Panc1 (cell line): Measurements from ENCODE around the gene HOXD3. TPM values are rescaled to one million over a fixed set of nuclear protein-coding genes. Genes with fewer than 3 reads are reported as not detected.

Source experiments
- ATAC-seq: fragments of 200-7000 bp; cut with Tn5 transposase; 2 replicates; pipeline ENCODE4 v1.9.1; 2020; ENCODE audit warnings: mild to moderate bottlenecking, moderate library complexity
- BruUV-seq: library from RNA; stranded (reverse); fragments of 400-500 nt; replicated peaks from 2 replicates; lab custom pipeline; 2021; lab: Mats Ljungman, UMichigan
- CTCF ChIA-PET: fragments of 300-600 bp; sonication (Branson Sonifier 250); formaldehyde crosslinking; loops from one replicate; lab custom pipeline; 2022; ENCODE audit warnings: antibody characterized with exemption; lab: Charles Lee
- POLR2A ChIA-PET: fragments of 300-600 bp; sonication (Branson Sonifier 250); formaldehyde crosslinking; loops from one replicate; lab custom pipeline; 2022; ENCODE audit warnings: antibody characterized with exemption; lab: Charles Lee
- DNase-seq: peaks from one replicate; pipeline ENCODE4 v3.0.0-alpha.2; 2010; ENCODE audit warnings: low read depth, low spot score
- H3K27ac ChIP-seq: 2 replicates; pipeline ENCODE4 v1.5.1; 2011; ENCODE audit warnings: mild to moderate bottlenecking, low read length, inconsistent platforms
- H3K27me3 ChIP-seq: fragments of 200-500 bp; sonication (Bioruptor generic); 2 replicates; pipeline ENCODE4 v1.6.0; 2014; ENCODE audit warnings: low read length, inconsistent platforms; ENCODE audit not compliant: control insufficient read depth, insufficient read depth
- H3K36me3 ChIP-seq: fragments of 200-500 bp; sonication (Bioruptor generic); 2 replicates; pipeline ENCODE4 v1.5.1; 2014; ENCODE audit warnings: inconsistent platforms, mild to moderate bottlenecking, low read length, moderate library complexity; ENCODE audit not compliant: control insufficient read depth, insufficient read depth
- H3K4me1 ChIP-seq: 2 replicates; pipeline ENCODE4 v1.5.1; 2011; ENCODE audit warnings: inconsistent platforms, mild to moderate bottlenecking, low read length, moderate library complexity; ENCODE audit not compliant: control insufficient read depth, insufficient read depth
- H3K4me3 ChIP-seq, 2 experiments: 2 replicates each; pipeline ENCODE4 v1.5.1; 2011 to 2012; ENCODE audit warnings: low read depth in 2 of 2, low read length in 2 of 2, mild to moderate bottlenecking in 2 of 2, inconsistent platforms in 1 of 2, moderate library complexity in 1 of 2
- H3K9me3 ChIP-seq: fragments of 200-500 bp; sonication (Bioruptor generic); 2 replicates; pipeline ENCODE4 v1.5.1; 2014; ENCODE audit warnings: low read depth, mild to moderate bottlenecking, inconsistent platforms, low read length, moderate library complexity; ENCODE audit not compliant: control insufficient read depth, insufficient read depth
- CTCF ChIP-seq: fragments of 450-650 bp; IDR thresholded peaks from 2 replicates; pipeline ENCODE4 v1.5.1; 2017; ENCODE audit warnings: mild to moderate bottlenecking
- POLR2AphosphoS5 ChIP-seq: IDR thresholded peaks from 2 replicates; pipeline ENCODE4 v1.6.1; 2012; ENCODE audit warnings: mild to moderate bottlenecking, low read depth, low read length, moderate library complexity
- REST ChIP-seq, 2 experiments: IDR thresholded peaks; 2 replicates each; pipeline ENCODE4 v1.6.1; 2011 to 2012; ENCODE audit warnings: low read depth in 2 of 2, control low read depth in 1 of 2, low read length in 1 of 2, mild to moderate bottlenecking in 1 of 2, moderate library complexity in 1 of 2; ENCODE audit not compliant: insufficient read depth in 1 of 2
- SIN3A ChIP-seq: IDR thresholded peaks from 2 replicates; pipeline ENCODE4 v1.6.1; 2012; ENCODE audit warnings: low read depth, mild to moderate bottlenecking, low read length, moderate library complexity, borderline replicate concordance; ENCODE audit not compliant: insufficient read depth
- TCF7L2 ChIP-seq: IDR thresholded peaks from 2 replicates; pipeline ENCODE4 v1.6.1; 2011; ENCODE audit warnings: mild to moderate bottlenecking, low read depth, low read length, inconsistent platforms
- in situ Hi-C: cut with HindIII; loops from 2 replicates; pipeline ENCODE4 v1.10.0; 2016; ENCODE audit warnings: low sequenced_read_pairs, low pct_unique_long_range_greater_than_20kb
- intact Hi-C: fragments of 100-400 bp; cut with micrococcal nuclease; formaldehyde crosslinking; loops from one replicate; pipeline ENCODE4 v1.10.0; 2022; ENCODE audit not compliant: unreplicated experiment
- total RNA-seq: library from RNA; stranded (reverse); gene quantifications from one replicate; pipeline ENCODE4 v1.2.1, GENCODE V29; 2021; ENCODE audit not compliant: unreplicated experiment

Gene HOXD3
- total RNA-seq, 1 experiment from 2014 or later: 1.8 TPM

GRCh38 chr2:176137906-176138305, 19.2 kb upstream of the HOXD3 start:
- Histone ChIP-seq H3K27ac (peak overlapping the region; percentile 77), H3K27me3 (no peaks in the 10 kb centered on the region), H3K4me3 (peak overlapping the region; percentile 54 to 55), H3K9me3 (no peaks in the 10 kb centered on the region), H3K36me3 (no peaks in the 10 kb centered on the region), H3K4me1 (peaks cover 17% of the 10 kb centered on the region)
- ATAC-seq (no peak), DNase-seq (no peak)
- TF ChIP-seq REST (IDR thresholded peaks at IDR 0.05; ENCODE audit: insufficient read depth in 1 of 2, low read depth in 2 of 2, low read length in 1 of 2) (no peak), CTCF (no peak), TCF7L2 (no peak), POLR2AphosphoS5 (no peak), SIN3A (no peak)
- BruUV-seq: no TSS peak
- ChIA-PET POLR2A (no interaction called here), CTCF (no interaction called here)
- in situ Hi-C loops (no loop called here), intact Hi-C loops (no loop called here)

GRCh38 chr2:176138526-176138922, 18.6 kb upstream of the HOXD3 start:
- CTCF ChIA-PET: interaction anchor here (1.2 kb wide), 1 partner anchor 12 kb away, joined by 4 read pairs; no protein-coding TSS in a partner anchor
- no peak for ATAC-seq
- intact Hi-C loops: no loop called here
- POLR2A ChIA-PET: no interaction called here
- no peaks in the 10 kb centered on the region for H3K9me3 ChIP-seq
- no TSS peak for BruUV-seq
- no peaks in the 10 kb centered on the region for H3K36me3 ChIP-seq
- DNase-seq: no peak
- H3K27me3 ChIP-seq: no peaks in the 10 kb centered on the region
- peak overlapping the region; percentile 54 to 55 for H3K4me3 ChIP-seq
- TF ChIP-seq SIN3A (no peak), TCF7L2 (no peak), CTCF (no peak), REST (IDR thresholded peaks at IDR 0.05; ENCODE audit: insufficient read depth in 1 of 2, low read depth in 2 of 2, low read length in 1 of 2) (no peak), POLR2AphosphoS5 (no peak)
- peak overlapping the region; percentile 77 for H3K27ac ChIP-seq
- in situ Hi-C loops: no loop called here
- H3K4me1 ChIP-seq: peaks cover 11% of the 10 kb centered on the region
